ENCODE data around the gene CTNNA2.

The CTNNA2 gene

GRCh38 chr2:80217446-80217845 is 704.6 kb downstream of the CTNNA2 start:
- DNase-seq (ENCODE audit: low read depth): no peak

- DNase-seq (ENCODE audit: low read depth): no peak
Measured at GRCh38 chr2:80222644-80223043, 709.8 kb downstream of the CTNNA2 start.

GRCh38 chr2:80231421-80231820 is 718.6 kb downstream of the CTNNA2 start:
- no peak for DNase-seq (ENCODE audit: low read depth)

- DNase-seq (ENCODE audit: low read depth): no peak
Measured at GRCh38 chr2:80233333-80233732, 720.5 kb downstream of the CTNNA2 start.

GRCh38 chr2:80238692-80239469 is 726.0 kb downstream of the CTNNA2 start:
- no peak for DNase-seq (ENCODE audit: low read depth)

- DNase-seq (ENCODE audit: low read depth): no peak
Measured at GRCh38 chr2:80242355-80242910, 729.6 kb downstream of the CTNNA2 start.

GRCh38 chr2:80244905-80245584 is 732.2 kb downstream of the CTNNA2 start:
- DNase-seq (ENCODE audit: low read depth): no peak

GRCh38 chr2:80246534-80246933 is 733.7 kb downstream of the CTNNA2 start:
- no peak for DNase-seq (ENCODE audit: low read depth)

GRCh38 chr2:80247339-80247738 is 734.5 kb downstream of the CTNNA2 start:
- DNase-seq (ENCODE audit: low read depth): no peak

- DNase-seq (ENCODE audit: low read depth): no peak
Measured at GRCh38 chr2:80248146-80248545, 735.3 kb downstream of the CTNNA2 start.

- DNase-seq (ENCODE audit: low read depth): no peak
Measured at GRCh38 chr2:80252294-80252986, 739.6 kb downstream of the CTNNA2 start.

GRCh38 chr2:80255918-80256781 is 743.3 kb downstream of the CTNNA2 start:
- no peak for DNase-seq (ENCODE audit: low read depth)

GRCh38 chr2:80256782-80257167 is 743.9 kb downstream of the CTNNA2 start:
- DNase-seq (ENCODE audit: low read depth): no peak

GRCh38 chr2:80257450-80257849 is 744.6 kb downstream of the CTNNA2 start:
- DNase-seq (ENCODE audit: low read depth): no peak

GRCh38 chr2:80258341-80258740 is 745.5 kb downstream of the CTNNA2 start:
- DNase-seq (ENCODE audit: low read depth): no peak

- DNase-seq (ENCODE audit: low read depth): no peak
Measured at GRCh38 chr2:80258793-80259192, 745.9 kb downstream of the CTNNA2 start.

- DNase-seq (ENCODE audit: low read depth): no peak
Measured at GRCh38 chr2:80259292-80259691, 746.4 kb downstream of the CTNNA2 start.

- no peak for DNase-seq (ENCODE audit: low read depth)
Measured at GRCh38 chr2:80266231-80266630, 753.4 kb downstream of the CTNNA2 start.

- DNase-seq (ENCODE audit: low read depth): no peak
Measured at GRCh38 chr2:80269806-80270205, 757.0 kb downstream of the CTNNA2 start.

GRCh38 chr2:80280598-80280997 is 767.7 kb downstream of the CTNNA2 start:
- no peak for DNase-seq (ENCODE audit: low read depth)

- no peak for DNase-seq (ENCODE audit: low read depth)
Measured at GRCh38 chr2:80281049-80281448, 768.2 kb downstream of the CTNNA2 start.

GRCh38 chr2:80288576-80288975 is 775.7 kb downstream of the CTNNA2 start:
- DNase-seq (ENCODE audit: low read depth): no peak

All from HS-27A (cell line).